ENCODE measurements around the gene ADCY1. TPM values are rescaled to one million over a fixed set of nuclear protein-coding genes. Genes with fewer than 3 reads are reported as not detected.

The ADCY1 gene
- total RNA-seq, 1 donor, result under 0.01 TPM

DNA sequence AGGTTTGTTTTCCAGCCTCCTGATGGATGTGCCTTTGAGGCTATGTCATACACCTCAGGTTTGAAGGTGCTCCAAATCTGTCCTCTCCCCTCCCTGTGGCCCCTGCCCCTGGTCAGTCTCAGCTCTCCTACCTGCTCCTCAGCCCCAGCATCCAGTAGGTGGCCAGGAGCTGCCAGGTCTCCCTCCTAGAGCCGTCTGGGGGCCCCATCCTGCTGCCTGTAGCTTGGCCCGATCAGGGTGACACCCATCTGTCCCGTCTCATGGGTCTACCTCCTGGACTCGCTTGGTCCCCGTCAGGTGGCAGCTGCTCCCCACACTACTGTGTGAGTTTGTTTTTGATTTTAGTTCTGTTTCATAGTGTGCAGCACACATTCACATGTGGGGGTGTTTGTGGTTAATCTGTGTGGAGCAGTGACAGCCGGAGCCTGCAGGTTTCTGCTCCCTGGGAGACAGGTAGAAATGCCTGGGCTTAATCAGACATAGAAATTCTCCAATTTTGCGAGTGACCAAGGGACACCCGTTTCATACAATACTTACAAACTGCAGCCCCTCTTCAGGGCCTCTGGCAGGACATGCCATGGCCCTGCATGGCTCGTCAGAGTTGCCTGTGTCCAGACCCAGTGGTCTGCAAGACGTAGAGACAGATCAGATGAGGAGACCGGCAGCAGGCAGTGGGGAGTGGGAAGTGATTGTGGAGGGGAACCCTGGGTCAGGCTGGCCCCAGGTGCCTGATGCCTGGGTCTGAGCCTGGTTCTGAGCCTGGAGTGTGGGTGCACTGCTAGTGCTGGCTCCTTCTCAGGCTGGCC lies 17.1 kb downstream of the ADCY1 start:
- no peak overlapping the region for H3K4me3 ChIP-seq (ENCODE audit: low read depth, low read length)
- DNase-seq (ENCODE audit: low read depth), result no peak
- TF ChIP-seq, protein P1, sequence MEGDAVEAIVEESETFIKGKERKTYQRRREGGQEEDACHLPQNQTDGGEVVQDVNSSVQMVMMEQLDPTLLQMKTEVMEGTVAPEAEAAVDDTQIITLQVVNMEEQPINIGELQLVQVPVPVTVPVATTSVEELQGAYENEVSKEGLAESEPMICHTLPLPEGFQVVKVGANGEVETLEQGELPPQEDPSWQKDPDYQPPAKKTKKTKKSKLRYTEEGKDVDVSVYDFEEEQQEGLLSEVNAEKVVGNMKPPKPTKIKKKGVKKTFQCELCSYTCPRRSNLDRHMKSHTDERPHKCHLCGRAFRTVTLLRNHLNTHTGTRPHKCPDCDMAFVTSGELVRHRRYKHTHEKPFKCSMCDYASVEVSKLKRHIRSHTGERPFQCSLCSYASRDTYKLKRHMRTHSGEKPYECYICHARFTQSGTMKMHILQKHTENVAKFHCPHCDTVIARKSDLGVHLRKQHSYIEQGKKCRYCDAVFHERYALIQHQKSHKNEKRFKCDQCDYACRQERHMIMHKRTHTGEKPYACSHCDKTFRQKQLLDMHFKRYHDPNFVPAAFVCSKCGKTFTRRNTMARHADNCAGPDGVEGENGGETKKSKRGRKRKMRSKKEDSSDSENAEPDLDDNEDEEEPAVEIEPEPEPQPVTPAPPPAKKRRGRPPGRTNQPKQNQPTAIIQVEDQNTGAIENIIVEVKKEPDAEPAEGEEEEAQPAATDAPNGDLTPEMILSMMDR (IDR thresholded peaks at IDR 0.05; ENCODE audit: insufficient read depth, low read depth, low read length), result no peak

DNA sequence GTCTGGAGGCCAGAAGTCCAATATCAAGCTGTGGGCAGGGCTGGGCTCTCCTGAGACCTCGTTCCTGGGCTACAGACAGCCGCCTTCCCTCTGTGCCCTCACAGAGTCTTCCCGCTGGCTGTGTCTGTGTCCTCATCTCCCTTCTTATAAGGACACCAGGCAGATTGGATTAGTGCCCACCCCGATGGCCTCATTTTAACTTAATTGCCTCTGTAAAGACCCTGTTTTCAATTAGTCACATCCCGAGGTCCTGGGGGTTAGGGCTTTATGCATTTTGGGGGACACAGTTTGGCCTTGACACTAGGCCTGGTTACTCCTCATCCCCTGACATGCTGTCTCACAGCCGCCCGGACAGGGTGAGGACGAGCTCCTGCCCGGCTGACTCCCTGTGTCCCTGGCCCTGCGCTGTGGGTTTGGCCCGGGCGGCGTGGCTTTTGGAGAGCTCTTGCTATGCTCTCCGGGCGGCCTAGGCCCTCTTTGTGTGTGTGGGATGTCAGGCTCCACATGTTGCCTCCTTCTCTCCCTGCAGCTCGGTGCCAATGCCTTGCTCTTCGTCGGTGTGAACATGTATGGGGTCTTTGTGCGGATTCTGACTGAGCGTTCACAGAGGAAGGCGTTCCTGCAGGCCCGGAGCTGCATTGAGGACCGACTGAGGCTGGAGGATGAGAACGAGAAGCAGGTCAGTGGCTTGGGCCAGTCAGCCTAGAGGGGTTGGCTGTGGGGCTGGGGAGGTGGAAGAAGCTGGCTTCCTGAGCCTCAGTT lies 18.2 kb downstream of the ADCY1 start:
- TF ChIP-seq, protein P1 (IDR thresholded peaks at IDR 0.05; ENCODE audit: insufficient read depth, low read depth, low read length), result no peak
- DNase-seq (ENCODE audit: low read depth), result no peak
- no peak overlapping the region for H3K4me3 ChIP-seq (ENCODE audit: low read depth, low read length)

DNA sequence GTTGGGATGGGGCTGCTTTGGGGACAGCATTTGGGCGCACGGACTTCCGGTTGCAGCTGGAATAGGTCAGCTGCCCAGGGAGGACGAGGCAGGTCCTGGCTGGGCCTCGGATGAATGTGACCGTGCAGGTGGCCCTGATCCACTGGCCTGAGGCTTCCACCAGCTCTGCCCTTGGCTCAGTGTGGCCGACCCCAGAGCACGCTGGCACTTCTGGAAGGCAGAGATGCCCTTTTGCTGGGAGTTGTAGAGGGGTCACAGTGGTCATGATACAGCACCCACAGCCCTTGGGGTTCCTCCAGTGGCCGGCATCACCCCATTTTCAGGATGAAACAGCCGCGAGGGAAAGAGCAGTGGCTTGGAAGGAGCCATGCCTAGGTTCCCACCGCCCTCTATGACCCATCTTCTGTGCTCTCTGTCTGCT lies 19.0 kb downstream of the ADCY1 start:
- TF ChIP-seq, protein P1 (IDR thresholded peaks at IDR 0.05; ENCODE audit: insufficient read depth, low read depth, low read length), result no peak
- DNase-seq (ENCODE audit: low read depth), result no peak
- no peak overlapping the region for H3K4me3 ChIP-seq (ENCODE audit: low read depth, low read length)

DNA sequence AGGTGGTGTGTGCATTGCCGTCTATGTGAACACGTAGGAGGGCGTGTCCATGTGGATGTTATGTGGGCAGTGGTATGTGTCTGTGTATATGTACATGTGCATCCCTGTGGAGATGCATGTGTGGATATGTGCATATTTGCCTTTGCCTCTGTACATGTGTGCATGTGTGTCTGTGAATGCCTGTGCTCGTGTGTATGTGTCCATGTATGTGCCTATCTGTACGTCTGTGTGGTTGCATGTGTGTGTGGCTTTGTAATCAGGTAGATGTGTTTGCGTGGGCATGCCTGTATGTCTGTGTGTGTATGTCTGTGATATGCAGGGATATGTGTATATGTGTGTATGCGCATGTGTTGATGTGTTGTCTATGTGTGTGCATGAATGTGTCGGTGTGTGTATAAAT lies 19.7 kb downstream of the ADCY1 start:
- H3K4me3 ChIP-seq (ENCODE audit: low read depth, low read length), result no peak overlapping the region
- TF ChIP-seq, protein P1 (IDR thresholded peaks at IDR 0.05; ENCODE audit: insufficient read depth, low read depth, low read length), result no peak
- DNase-seq (ENCODE audit: low read depth), result no peak

DNA sequence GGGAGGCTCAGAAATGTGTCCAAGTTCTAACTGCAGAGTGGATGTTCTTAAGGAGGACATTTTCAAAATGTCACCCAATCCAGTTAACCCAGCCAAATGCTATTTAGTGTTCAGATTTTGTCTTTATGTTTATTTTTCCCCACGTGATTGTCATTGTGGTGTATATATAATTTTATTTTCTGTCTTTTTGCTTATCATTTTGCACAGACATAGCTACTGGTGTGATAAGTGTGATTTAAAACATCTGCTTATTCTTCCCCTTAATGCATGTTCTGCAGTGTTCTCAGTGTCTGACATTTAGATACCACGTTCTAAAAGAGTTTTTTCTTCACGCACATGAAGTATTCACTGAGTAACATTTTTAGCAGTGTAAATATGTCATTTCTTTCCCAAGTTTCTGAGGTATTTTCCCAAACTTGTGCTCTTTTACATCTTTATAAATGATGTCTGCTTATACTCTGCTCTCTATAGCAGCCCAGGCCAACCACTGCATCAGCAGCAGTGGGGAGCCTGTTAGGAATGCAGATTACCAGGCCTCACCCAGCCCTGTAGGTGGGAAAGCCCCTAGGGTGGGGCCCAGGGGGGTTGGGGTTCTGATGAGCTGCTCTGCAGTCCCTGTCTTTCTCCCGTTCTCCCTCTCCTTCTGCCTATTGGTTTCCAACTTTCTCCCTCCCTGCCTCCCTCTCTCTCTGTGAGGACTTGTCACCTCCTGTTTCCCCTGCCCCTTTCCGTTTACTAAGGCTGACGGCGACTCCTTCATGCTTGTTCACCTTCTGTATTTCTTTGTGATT lies 20.8 kb downstream of the ADCY1 start:
- H3K4me3 ChIP-seq (ENCODE audit: low read depth, low read length), result no peak overlapping the region
- TF ChIP-seq, protein P1 (IDR thresholded peaks at IDR 0.05; ENCODE audit: insufficient read depth, low read depth, low read length), result no peak
- no peak for DNase-seq (ENCODE audit: low read depth)

DNA sequence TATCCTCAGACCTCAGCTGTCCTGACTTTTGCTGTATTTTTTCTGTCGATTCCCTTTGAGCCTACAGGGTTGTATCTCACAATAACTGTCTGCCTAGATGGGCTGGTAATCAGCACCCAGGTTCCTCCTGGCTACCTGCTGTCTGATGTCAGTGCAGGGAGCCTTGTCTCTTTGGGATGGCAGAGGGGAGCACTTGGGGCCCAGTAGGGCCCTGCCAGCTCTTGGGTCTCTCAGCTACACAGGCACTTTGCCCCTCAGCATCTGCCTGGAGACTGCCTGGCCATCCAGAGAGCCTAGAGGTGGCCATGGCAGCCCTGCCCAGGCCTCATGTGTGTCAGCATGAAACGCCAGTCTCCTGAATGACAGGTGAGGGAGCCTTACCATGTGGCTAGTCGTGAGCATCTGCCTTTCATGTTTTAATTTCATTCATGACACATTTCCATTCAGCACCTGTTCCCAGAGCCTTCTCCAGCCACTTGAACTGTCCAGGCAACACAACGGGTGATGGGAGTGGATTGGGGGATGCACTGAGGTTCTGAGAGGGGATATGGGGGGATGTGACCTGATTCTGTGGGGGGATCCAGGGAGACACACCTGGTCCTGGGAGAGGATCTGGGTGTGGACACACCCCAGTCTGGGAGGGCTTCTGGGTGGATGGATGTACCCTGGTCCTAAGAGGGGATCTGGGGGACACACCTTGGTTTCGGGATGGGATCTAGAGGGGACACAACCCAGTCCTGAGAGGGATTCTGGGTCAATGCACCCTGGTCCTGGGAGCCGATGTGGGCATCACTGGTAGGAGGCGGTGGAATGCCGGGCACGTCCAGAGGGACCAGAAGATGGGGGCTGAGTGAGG lies 21.9 kb downstream of the ADCY1 start:
- DNase-seq (ENCODE audit: low read depth), result no peak
- TF ChIP-seq, protein P1 (IDR thresholded peaks at IDR 0.05; ENCODE audit: insufficient read depth, low read depth, low read length), result no peak

More for the DNA sequence above, 21.9 kb downstream of the ADCY1 start:
- no peak overlapping the region for H3K4me3 ChIP-seq (ENCODE audit: low read depth, low read length)
